Stimulated activated CD4-positive, alpha-beta T cell treated with anti-CD3 and anti-CD28 coated beads, Interleukin-1b, Interleukin-23, amount 100 ng/mL, for 4 hours (primary cell): ENCODE results near the gene VPS37B.

Experiments used
- DNase-seq, 2 donors: peaks; one replicate each; pipeline ENCODE4 v3.0.0-alpha.2; 2020; ENCODE audit warnings: low read depth in 2 of 2

VPS37B gene

GRCh38 chr12:122866379-122866778 is 29.5 kb downstream of the VPS37B start:
- no peak for DNase-seq

GRCh38 chr12:122865268-122866231 is 30.4 kb downstream of the VPS37B start:
- DNase-seq, result no peak

GRCh38 chr12:122864894-122865253 is 31.1 kb downstream of the VPS37B start:
- no peak for DNase-seq

GRCh38 chr12:122862872-122863701 is 32.8 kb downstream of the VPS37B start:
- DNase-seq, result no peak

- no peak for DNase-seq
Measured at GRCh38 chr12:122862110-122862634, 33.8 kb downstream of the VPS37B start.

- DNase-seq, result no peak
Measured at GRCh38 chr12:122861587-122861970, 34.3 kb downstream of the VPS37B start.

- DNase-seq, result no peak
Measured at GRCh38 chr12:122860854-122861586, 34.9 kb downstream of the VPS37B start.

- DNase-seq, result peak; percentile 81 to 84
Measured at GRCh38 chr12:122860040-122860853, 35.7 kb downstream of the VPS37B start.

- no peak for DNase-seq
Measured at GRCh38 chr12:122859303-122860039, 36.5 kb downstream of the VPS37B start.

- no peak for DNase-seq
Measured at GRCh38 chr12:122858591-122859302, 37.2 kb downstream of the VPS37B start.

GRCh38 chr12:122858171-122858570 is 37.8 kb downstream of the VPS37B start:
- DNase-seq, result no peak

- DNase-seq, result no peak
Measured at GRCh38 chr12:122856999-122857671, 38.8 kb downstream of the VPS37B start.

- DNase-seq, result no peak
Measured at GRCh38 chr12:122855928-122856831, 39.7 kb downstream of the VPS37B start.

GRCh38 chr12:122855071-122855829 is 40.7 kb downstream of the VPS37B start:
- no peak for DNase-seq

- DNase-seq, result no peak
Measured at GRCh38 chr12:122854554-122854953, 41.4 kb downstream of the VPS37B start.

GRCh38 chr12:122853582-122854245 is 42.2 kb downstream of the VPS37B start:
- DNase-seq, result no peak
